GM03348 (cell line): ENCODE measurements around the gene GLYR1.
"Not testable (repeated sequence)": the region's sequence is repeated elsewhere in the genome, so short reads cannot be mapped to it uniquely, and the experiment has no call there.

Experiments used
- DNase-seq: peaks from one replicate; pipeline ENCODE4 v3.0.0; 2012; ENCODE audit warnings: low spot score

GLYR1 gene

GRCh38 chr16:4787627-4788482 lies 59.2 kb downstream of the GLYR1 start, which contains the start of gene SEPTIN12:
TSS of gene SEPTIN12 (minus strand) at chr16:4788345. CDS start at chr16:4787645, 700 bp downstream.
- no peak for DNase-seq

GRCh38 chr16:4787068-4787467 lies 60.0 kb downstream of the GLYR1 start:
- no peak for DNase-seq

GRCh38 chr16:4785758-4786433 lies 61.2 kb downstream of the GLYR1 start:
- no peak for DNase-seq

GRCh38 chr16:4784444-4784987 lies 62.6 kb downstream of the GLYR1 start:
- DNase-seq = not testable (repeated sequence)

GRCh38 chr16:4783951-4784336 lies 63.1 kb downstream of the GLYR1 start:
- no peak for DNase-seq

GRCh38 chr16:4783251-4783950 lies 63.7 kb downstream of the GLYR1 start:
- DNase-seq = no peak

GRCh38 chr16:4780235-4780634 lies 66.9 kb downstream of the GLYR1 start:
- no peak for DNase-seq

- DNase-seq = no peak
Measured at GRCh38 chr16:4778050-4778392, 69.1 kb downstream of the GLYR1 start.

- no peak for DNase-seq
Measured at GRCh38 chr16:4777339-4778049, 69.6 kb downstream of the GLYR1 start.

GRCh38 chr16:4776141-4776705 lies 70.9 kb downstream of the GLYR1 start:
- DNase-seq = no peak

- no peak for DNase-seq
Measured at GRCh38 chr16:4775005-4775404, 72.1 kb downstream of the GLYR1 start.

GRCh38 chr16:4772351-4772750 lies 74.7 kb downstream of the GLYR1 start:
- DNase-seq = no peak

GRCh38 chr16:4771646-4772045 lies 75.4 kb downstream of the GLYR1 start:
- no peak for DNase-seq

GRCh38 chr16:4769306-4769638 lies 77.8 kb downstream of the GLYR1 start:
- no peak for DNase-seq

GRCh38 chr16:4768549-4769305 lies 78.4 kb downstream of the GLYR1 start:
- DNase-seq = peak; percentile 98

- no peak for DNase-seq
Measured at GRCh38 chr16:4767872-4768548, 79.1 kb downstream of the GLYR1 start.

GRCh38 chr16:4766875-4767628 lies 80.0 kb downstream of the GLYR1 start, which contains the start of gene ZNF500:
TSS of gene ZNF500 (minus strand) at chr16:4767162. CDS start at chr16:4765978, 1,184 bp downstream.
- peak; percentile 98 for DNase-seq

GRCh38 chr16:4765511-4766474 lies 81.3 kb downstream of the GLYR1 start:
- no peak for DNase-seq
